PFSK-1 (cell line): ENCODE data around the gene OSTM1.

Experiments
- FOXP2 ChIP-seq: optimal IDR thresholded peaks from 2 replicates; pipeline ENCODE3; 2011; ENCODE audit warnings: borderline replicate concordance, control low read depth, inconsistent platforms; ENCODE audit not compliant: insufficient read depth; ENCODE audit errors: extremely low read length, extremely low read depth
- POLR2AphosphoS5 ChIP-seq: IDR thresholded peaks from 2 replicates; pipeline ENCODE4 v1.6.1; 2012; ENCODE audit warnings: low read depth, mild to moderate bottlenecking, control low read depth, low read length, moderate library complexity

GRCh38 chr6:108078191-108078590 lies 3.6 kb upstream of the OSTM1 start:
- no peak for TF ChIP-seq POLR2AphosphoS5
- no peak for TF ChIP-seq FOXP2
